Measurements from ENCODE around the gene TGFB2.

Gene TGFB2

GRCh38 chr1:218447010-218447689, 102.0 kb downstream of the TGFB2 start:
- TF ChIP-seq CTCF (IDR thresholded peaks at IDR 0.05; ENCODE audit: low read depth, low read length, missing control alignments): no peak
- in situ Hi-C loops (cut with HindIII; ENCODE audit: low sequenced_read_pairs): no loop called here
- DNase-seq (ENCODE audit: low read depth): no peak
- no peak overlapping the region for H3K4me3 ChIP-seq (ENCODE audit: low read depth, low read length)

- TF ChIP-seq CTCF (IDR thresholded peaks at IDR 0.05; ENCODE audit: low read depth, low read length, missing control alignments): no peak
- in situ Hi-C loops (cut with HindIII; ENCODE audit: low sequenced_read_pairs): no loop called here
- H3K4me3 ChIP-seq (ENCODE audit: low read depth, low read length): no peak overlapping the region
- no peak for DNase-seq (ENCODE audit: low read depth)
These were observed 106.3 kb downstream of the TGFB2 start for GRCh38 chr1:218451415-218451814.

DNA sequence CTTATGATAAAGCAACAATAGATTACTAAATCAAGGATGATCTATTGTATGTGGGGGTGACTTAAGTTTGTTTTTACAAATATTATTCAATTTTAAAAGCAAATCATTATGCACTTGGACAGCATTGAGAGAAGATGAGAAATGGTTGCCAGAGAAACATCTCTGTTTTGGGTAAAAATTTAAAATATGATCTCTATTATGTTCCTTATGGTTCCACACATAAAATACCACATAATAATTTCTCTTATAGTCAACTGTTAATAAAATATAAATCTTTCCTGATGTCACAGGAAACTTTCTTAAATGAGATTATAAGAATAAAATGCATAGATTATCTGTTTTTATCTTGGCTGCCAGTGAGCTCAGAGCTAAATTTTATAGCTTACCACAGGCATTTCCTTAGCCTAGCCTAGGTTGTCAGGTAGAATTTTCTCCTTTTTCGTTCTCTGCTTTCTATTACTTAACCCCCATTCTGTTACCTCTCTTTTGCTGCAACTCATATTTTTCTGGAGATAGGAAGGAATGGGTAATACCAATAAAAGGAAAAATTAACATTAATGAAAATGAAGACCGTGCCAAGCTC, 109.7 kb downstream of the TGFB2 start:
- DNase-seq (ENCODE audit: low read depth): no peak
- in situ Hi-C loops (cut with HindIII; ENCODE audit: low sequenced_read_pairs): no loop called here
- TF ChIP-seq CTCF (IDR thresholded peaks at IDR 0.05; ENCODE audit: low read depth, low read length, missing control alignments): no peak
- H3K4me3 ChIP-seq (ENCODE audit: low read depth, low read length): no peak overlapping the region

DNA sequence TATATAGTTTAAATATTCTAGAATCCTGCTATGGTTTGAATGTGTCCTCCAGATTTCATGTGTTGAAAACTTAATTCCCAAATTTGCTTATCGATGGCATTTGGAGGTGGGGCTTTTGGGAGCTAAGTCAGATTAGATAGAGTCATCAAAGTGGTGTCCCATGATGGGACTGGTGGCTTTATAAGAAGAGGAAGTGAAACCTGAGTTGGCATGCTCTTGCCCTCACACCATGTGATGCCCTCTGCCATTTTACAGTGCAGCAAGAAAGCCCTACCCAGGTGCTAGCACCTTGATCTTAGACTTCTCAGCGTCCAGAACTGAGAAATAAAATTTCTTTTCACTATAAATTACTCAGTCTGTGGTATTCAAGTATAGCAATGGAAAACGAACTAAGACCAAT, 111.3 kb downstream of the TGFB2 start:
- no peak for DNase-seq (ENCODE audit: low read depth)
- in situ Hi-C loops (cut with HindIII; ENCODE audit: low sequenced_read_pairs): no loop called here
- no peak for TF ChIP-seq CTCF (IDR thresholded peaks at IDR 0.05; ENCODE audit: low read depth, low read length, missing control alignments)
- no peak overlapping the region for H3K4me3 ChIP-seq (ENCODE audit: low read depth, low read length)

- DNase-seq (ENCODE audit: low read depth): no peak
- no peak for TF ChIP-seq CTCF (IDR thresholded peaks at IDR 0.05; ENCODE audit: low read depth, low read length, missing control alignments)
- peak overlapping the region; percentile 4 for H3K4me3 ChIP-seq (ENCODE audit: low read depth, low read length)
- in situ Hi-C loops (cut with HindIII; ENCODE audit: low sequenced_read_pairs): no loop called here
These were observed 114.3 kb downstream of the TGFB2 start for GRCh38 chr1:218459450-218459849.

GRCh38 chr1:218459878-218460711, 115.0 kb downstream of the TGFB2 start:
- DNase-seq (ENCODE audit: low read depth): peak; percentile 95
- in situ Hi-C loops (cut with HindIII; ENCODE audit: low sequenced_read_pairs): no loop called here
- TF ChIP-seq CTCF (IDR thresholded peaks at IDR 0.05; ENCODE audit: low read depth, low read length, missing control alignments): no peak
- peak overlapping the region; percentile 14 for H3K4me3 ChIP-seq (ENCODE audit: low read depth, low read length)
